HEK293 (cell line): ENCODE data around the gene TPRG1.

Source experiments
- CTCF ChIA-PET: fragments of 350-600 bp; formaldehyde crosslinking; extraction: SDS; loops from one replicate; lab custom pipeline; 2021; ENCODE audit warnings: antibody characterized with exemption; lab: Yijun Ruan, JAX
- POLR2A ChIA-PET: fragments of 300-600 bp; formaldehyde crosslinking; extraction: SDS; loops from one replicate; lab custom pipeline; 2020; ENCODE audit warnings: antibody characterized with exemption, inconsistent platforms; lab: Yijun Ruan, JAX
- H3K27ac ChIP-seq: fragments of 200-500 bp; sonication (Bioruptor generic); 2 replicates; pipeline ENCODE4 v1.5.1; 2014; ENCODE audit warnings: low read depth, low read length, control low read depth, inconsistent platforms; ENCODE audit errors: extremely low read depth
- H3K36me3 ChIP-seq, 2 experiments: fragments of 200-500 bp in 1 of 2; sonication (Bioruptor generic) in 1 of 2; 1 replicate in 1 of 2; 2 replicates in 1 of 2; pipeline ENCODE4 v1.5.1; 2014 to 2017; ENCODE audit warnings: inconsistent platforms in 2 of 2, low read length in 2 of 2; ENCODE audit not compliant: control insufficient read depth in 2 of 2, insufficient read depth in 1 of 2
- H3K4me1 ChIP-seq: fragments of 200-500 bp; sonication (Bioruptor generic); 2 replicates; pipeline ENCODE4 v1.5.1; 2014; ENCODE audit warnings: mild to moderate bottlenecking, low read length, inconsistent platforms; ENCODE audit not compliant: control insufficient read depth, insufficient read depth
- H3K4me3 ChIP-seq: 2 replicates; pipeline ENCODE4 v1.5.1; 2011; ENCODE audit warnings: low read depth, mild to moderate bottlenecking, control low read depth, low read length, moderate library complexity
- H3K9me3 ChIP-seq: fragments of 200-500 bp; sonication (Bioruptor generic); 2 replicates; pipeline ENCODE4 v1.5.1; 2014; ENCODE audit warnings: low read depth, low read length, inconsistent platforms; ENCODE audit not compliant: control insufficient read depth, insufficient read depth
- FEZF1 ChIP-seq: fragments of 450-650 bp; formaldehyde crosslinking; IDR thresholded peaks from 2 replicates; pipeline ENCODE4 v1.5.1; 2016; ENCODE audit warnings: missing biosample characterization, missing genetic modification characterization
- INSM2 ChIP-seq: fragments of 450-650 bp; formaldehyde crosslinking; IDR thresholded peaks from 2 replicates; pipeline ENCODE4 v1.5.1; 2016; ENCODE audit warnings: missing biosample characterization, missing genetic modification characterization
- KLF7 ChIP-seq: fragments of 450-650 bp; formaldehyde crosslinking; IDR thresholded peaks from 2 replicates; pipeline ENCODE4 v1.5.1; 2016; ENCODE audit warnings: missing biosample characterization, missing genetic modification characterization, borderline replicate concordance
- MEIS1 ChIP-seq: sonication (generic); formaldehyde crosslinking; IDR thresholded peaks from 2 replicates; pipeline ENCODE4 v1.8.1; 2022; ENCODE audit warnings: missing genetic modification reagents, mild to moderate bottlenecking, borderline replicate concordance
- MZF1 ChIP-seq: fragments of 450-650 bp; formaldehyde crosslinking; IDR thresholded peaks from 2 replicates; pipeline ENCODE4 v1.5.1; 2017; ENCODE audit warnings: missing biosample characterization, missing genetic modification characterization, borderline replicate concordance
- PRDM1 ChIP-seq: fragments of 450-650 bp; formaldehyde crosslinking; IDR thresholded peaks from 2 replicates; pipeline ENCODE4; 2016; ENCODE audit warnings: missing biosample characterization, missing genetic modification characterization
- REPIN1 ChIP-seq: fragments of 450-650 bp; formaldehyde crosslinking; IDR thresholded peaks from 2 replicates; pipeline ENCODE4 v1.5.1; 2017; ENCODE audit warnings: missing biosample characterization, missing genetic modification characterization, low read depth
- SCRT1 ChIP-seq: fragments of 450-650 bp; formaldehyde crosslinking; IDR thresholded peaks from 2 replicates; pipeline ENCODE4 v1.5.1; 2016; ENCODE audit warnings: missing biosample characterization, missing genetic modification characterization, borderline replicate concordance
- SETDB1 ChIP-seq: IDR thresholded peaks from one replicate; pipeline ENCODE4 v1.6.1; 2017; ENCODE audit warnings: mild to moderate bottlenecking, low read length, moderate library complexity, mixed read lengths; ENCODE audit not compliant: insufficient read length
- SP7 ChIP-seq: fragments of 450-650 bp; formaldehyde crosslinking; IDR thresholded peaks from 2 replicates; pipeline ENCODE4 v1.5.1; 2016; ENCODE audit warnings: missing biosample characterization, missing genetic modification characterization
- TCF7L2 ChIP-seq: IDR thresholded peaks from 2 replicates; pipeline ENCODE4 v1.6.1; 2011; ENCODE audit warnings: low read depth, mild to moderate bottlenecking, inconsistent platforms, low read length, moderate library complexity, borderline replicate concordance
- ZBTB48 ChIP-seq: fragments of 450-650 bp; formaldehyde crosslinking; IDR thresholded peaks from 2 replicates; pipeline ENCODE4 v1.5.1; 2016; ENCODE audit warnings: missing biosample characterization, missing genetic modification characterization
- ZNF184 ChIP-seq: fragments of 450-650 bp; IDR thresholded peaks from 2 replicates; pipeline ENCODE4 v1.5.1; 2018; ENCODE audit warnings: missing biosample characterization, mild to moderate bottlenecking, missing genetic modification characterization
- ZNF239 ChIP-seq: fragments of 450-650 bp; formaldehyde crosslinking; IDR thresholded peaks from 2 replicates; pipeline ENCODE4 v1.5.1; 2016; ENCODE audit warnings: missing biosample characterization, missing genetic modification characterization
- ZNF24 ChIP-seq: fragments of 450-650 bp; formaldehyde crosslinking; IDR thresholded peaks from 2 replicates; pipeline ENCODE4 v1.5.1; 2016; ENCODE audit warnings: missing biosample characterization, missing genetic modification characterization
- ZNF266 ChIP-seq: fragments of 450-650 bp; formaldehyde crosslinking; IDR thresholded peaks from 2 replicates; pipeline ENCODE4 v1.5.1; 2016; ENCODE audit warnings: missing biosample characterization, missing genetic modification characterization, low read depth
- ZNF324 ChIP-seq: fragments of 450-650 bp; formaldehyde crosslinking; IDR thresholded peaks from 2 replicates; pipeline ENCODE4 v1.5.1; 2016; ENCODE audit warnings: missing biosample characterization, missing genetic modification characterization
- ZNF394 ChIP-seq: fragments of 450-650 bp; formaldehyde crosslinking; IDR thresholded peaks from 2 replicates; pipeline ENCODE4 v1.5.1; 2016; ENCODE audit warnings: missing biosample characterization, missing genetic modification characterization, mild to moderate bottlenecking, moderate library complexity, borderline replicate concordance
- ZNF449 ChIP-seq: fragments of 450-650 bp; formaldehyde crosslinking; IDR thresholded peaks from 2 replicates; pipeline ENCODE4 v1.5.1; 2017; ENCODE audit warnings: missing biosample characterization, mild to moderate bottlenecking, missing genetic modification characterization, moderate library complexity
- ZNF501 ChIP-seq: fragments of 450-650 bp; formaldehyde crosslinking; IDR thresholded peaks from 2 replicates; pipeline ENCODE4 v1.5.1; 2016; ENCODE audit warnings: missing biosample characterization, missing genetic modification characterization
- ZNF530 ChIP-seq: fragments of 450-650 bp; formaldehyde crosslinking; IDR thresholded peaks from 2 replicates; pipeline ENCODE4 v1.5.1; 2016; ENCODE audit warnings: low read depth, missing biosample characterization, missing genetic modification characterization
- ZNF548 ChIP-seq: fragments of 450-650 bp; formaldehyde crosslinking; IDR thresholded peaks from 2 replicates; pipeline ENCODE4 v1.5.1; 2016; ENCODE audit warnings: missing biosample characterization, missing genetic modification characterization
- ZNF610 ChIP-seq: fragments of 450-650 bp; formaldehyde crosslinking; IDR thresholded peaks from 2 replicates; pipeline ENCODE4 v1.5.1; 2016; ENCODE audit warnings: missing biosample characterization, missing genetic modification characterization, borderline replicate concordance
- ZNF692 ChIP-seq: fragments of 450-650 bp; formaldehyde crosslinking; IDR thresholded peaks from 2 replicates; pipeline ENCODE4 v1.5.1; 2016; ENCODE audit warnings: missing biosample characterization, missing genetic modification characterization
- ZNF768 ChIP-seq: fragments of 450-650 bp; formaldehyde crosslinking; IDR thresholded peaks from 2 replicates; pipeline ENCODE4 v1.5.1; 2018; ENCODE audit warnings: missing biosample characterization, mild to moderate bottlenecking, missing genetic modification characterization
- ZNF777 ChIP-seq: fragments of 450-650 bp; formaldehyde crosslinking; IDR thresholded peaks from 2 replicates; pipeline ENCODE4 v1.5.1; 2017; ENCODE audit warnings: missing biosample characterization, missing genetic modification characterization, borderline replicate concordance
- ZNF830 ChIP-seq: fragments of 450-650 bp; IDR thresholded peaks from 2 replicates; pipeline ENCODE4 v1.5.0; 2018; ENCODE audit warnings: missing biosample characterization, missing genetic modification characterization, low read depth, mild to moderate bottlenecking, moderate library complexity

The TPRG1 gene

GRCh38 chr3:189132231-189132671 is 39.5 kb upstream of the TPRG1 start:
- no peak overlapping the region for H3K27ac ChIP-seq
- no peaks in the 10 kb centered on the region for H3K4me1 ChIP-seq
- ChIA-PET CTCF (interaction anchor here (0.5 to 0.7 kb wide), 2 partner anchors 174 to 1585 kb away, joined by 3 read pairs; no protein-coding TSS in a partner anchor), POLR2A (no interaction called here)
- H3K9me3 ChIP-seq, result no peaks in the 10 kb centered on the region
- TF ChIP-seq MZF1 (tag by site-specific recombination) (no peak), ZNF266 (no peak), ZNF24 (no peak), ZNF768 (tag by site-specific recombination) (no peak), REPIN1 (tag by site-specific recombination) (no peak), ZNF548 (tag by site-specific recombination) (no peak), FEZF1 (tag by site-specific recombination) (0 out of 2 replicates have a peak, but pooled peaks have one; percentile 10), MEIS1 (CRISPR knock-in tag) (no peak), ZNF501 (tag by site-specific recombination) (no peak), SP7 (tag by site-specific recombination) (peak; percentile 52; the same call in 1 of the 2 replicates), SETDB1 (peak; percentile 64), TCF7L2 (0 out of 2 replicates have a peak, but pooled peaks have one; percentile 50), ZNF830 (tag by site-specific recombination) (no peak)
- no peaks in the 10 kb centered on the region for H3K36me3 ChIP-seq
- no peak overlapping the region for H3K4me3 ChIP-seq

- Histone ChIP-seq H3K27ac (no peak overlapping the region), H3K4me3 (no peak overlapping the region), H3K9me3 (no peaks in the 10 kb centered on the region), H3K36me3 (no peaks in the 10 kb centered on the region), H3K4me1 (no peaks in the 10 kb centered on the region)
- POLR2A ChIA-PET, result no interaction called here
- CTCF ChIA-PET, result interaction anchor here (0.7 kb wide), 1 partner anchor 1584 kb away, joined by 3 read pairs; no protein-coding TSS in a partner anchor
- no peak for TF ChIP-seq ZNF692
- no peak for TF ChIP-seq ZNF184 (tag by site-specific recombination)
- no peak for TF ChIP-seq KLF7
- no peak for TF ChIP-seq ZNF239
- TF ChIP-seq ZNF394, result no peak
- TF ChIP-seq MEIS1 (CRISPR knock-in tag), result no peak
- TF ChIP-seq ZBTB48, result no peak
- no peak for TF ChIP-seq ZNF768 (tag by site-specific recombination)
- no peak for TF ChIP-seq ZNF777
- no peak for TF ChIP-seq ZNF530 (tag by site-specific recombination)
- TF ChIP-seq ZNF548 (tag by site-specific recombination), result no peak
- no peak for TF ChIP-seq ZNF324 (tag by site-specific recombination)
- no peak for TF ChIP-seq ZNF449 (tag by site-specific recombination)
- no peak for TF ChIP-seq INSM2
- no peak for TF ChIP-seq PRDM1 (tag by site-specific recombination)
- TF ChIP-seq ZNF610, result no peak
- TF ChIP-seq SCRT1 (tag by site-specific recombination), result no peak
These were observed 38.9 kb upstream of the TPRG1 start for GRCh38 chr3:189132839-189133238.
